Measurements from ENCODE around the gene BPIFB3.

- TF ChIP-seq CTCF (IDR thresholded peaks at IDR 0.05): no peak
- no peak for TF ChIP-seq POLR2A (IDR thresholded peaks at IDR 0.05)
Measured at GRCh38 chr20:33113387-33113908, 59.7 kb downstream of the BPIFB3 start.

Data from uterus (tissue), 2 donors.